Islet of Langerhans (tissue), 1 donor: ENCODE results near the gene ATP5PO.

Source experiments
- FAIRE-seq: peaks from one replicate; lab custom pipeline; 2011; peaks lifted over from hg19 to GRCh38; lab: Jason Lieb, UNC

The ATP5PO gene, protein sequence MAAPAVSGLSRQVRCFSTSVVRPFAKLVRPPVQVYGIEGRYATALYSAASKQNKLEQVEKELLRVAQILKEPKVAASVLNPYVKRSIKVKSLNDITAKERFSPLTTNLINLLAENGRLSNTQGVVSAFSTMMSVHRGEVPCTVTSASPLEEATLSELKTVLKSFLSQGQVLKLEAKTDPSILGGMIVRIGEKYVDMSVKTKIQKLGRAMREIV

DNA sequence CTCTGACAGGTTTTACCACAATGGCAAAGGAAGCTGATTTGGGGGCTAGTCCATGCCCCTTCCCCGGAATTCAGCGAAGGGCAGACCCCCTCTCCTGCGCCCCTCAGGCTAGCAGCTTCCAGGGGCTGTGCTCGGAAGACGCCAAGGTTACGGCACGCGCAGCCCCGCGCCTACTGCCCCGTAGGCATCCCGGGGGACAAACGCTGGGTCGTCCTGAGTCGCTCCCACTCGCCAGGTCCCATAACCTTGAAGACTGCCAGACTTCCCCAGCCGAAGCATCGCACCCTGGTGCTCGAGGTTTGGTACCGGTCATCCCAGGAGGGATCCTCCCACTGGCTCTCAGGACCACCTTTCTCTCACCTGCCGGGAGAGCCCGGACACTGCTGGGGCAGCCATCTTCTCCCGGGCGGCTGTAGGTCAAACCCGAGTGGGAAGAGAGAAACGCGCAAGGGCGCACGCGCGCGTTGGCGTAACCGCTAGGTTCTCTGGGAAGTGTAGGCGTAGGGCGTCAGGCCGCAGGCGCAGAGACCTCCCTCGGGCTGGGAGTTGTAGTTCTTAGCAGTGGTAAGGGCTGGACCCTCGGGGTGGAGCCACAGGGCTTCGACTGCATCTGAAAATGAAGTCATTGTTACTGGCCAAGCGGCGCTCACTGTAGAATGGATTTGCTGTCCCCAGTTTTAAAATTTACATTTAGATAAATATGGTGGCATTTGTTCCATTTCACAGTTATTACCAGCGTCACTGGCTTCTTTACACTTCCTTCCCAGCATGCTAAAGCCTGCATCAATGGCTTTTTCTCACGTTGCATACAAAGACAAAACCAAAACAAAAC, at the start of gene ATP5PO:
Gene ATP5PO, minus strand, starts transcription at position 437 of the 832 bp plus-strand sequence. Its CDS starts 41 bp downstream, at position 396.
- peak; percentile 21 for FAIRE-seq

GRCh38 chr21:33964706-33965325, 49.2 kb upstream of the ATP5PO start:
- FAIRE-seq: no peak

- FAIRE-seq: no peak
Observed at GRCh38 chr21:33963848-33964555, 48.4 kb upstream of the ATP5PO start.

DNA sequence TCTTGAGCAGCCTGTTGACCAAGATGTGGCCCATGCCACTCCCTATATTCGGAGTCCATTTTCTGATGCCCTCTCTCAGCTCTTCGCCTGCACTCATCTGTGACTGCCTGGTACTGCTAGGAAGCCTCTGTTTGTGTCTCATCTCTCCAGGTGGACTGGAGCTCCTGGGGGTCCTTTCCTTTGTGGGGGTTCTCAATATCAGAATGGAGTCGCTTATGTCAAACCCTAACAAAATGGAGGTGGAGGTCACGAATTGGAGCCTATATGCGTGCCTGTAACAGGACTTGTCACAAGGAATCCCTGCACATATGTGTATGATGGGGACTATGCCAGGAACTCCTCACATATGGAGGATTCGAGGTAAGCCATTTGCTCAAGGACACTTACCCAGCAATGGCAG, 46.7 kb upstream of the ATP5PO start:
- no peak for FAIRE-seq

GRCh38 chr21:33961061-33961460, 45.5 kb upstream of the ATP5PO start:
- no peak for FAIRE-seq

GRCh38 chr21:33959680-33960079, 44.1 kb upstream of the ATP5PO start:
- FAIRE-seq: no peak

- no peak for FAIRE-seq
Observed at GRCh38 chr21:33954395-33954794, 38.8 kb upstream of the ATP5PO start.

DNA sequence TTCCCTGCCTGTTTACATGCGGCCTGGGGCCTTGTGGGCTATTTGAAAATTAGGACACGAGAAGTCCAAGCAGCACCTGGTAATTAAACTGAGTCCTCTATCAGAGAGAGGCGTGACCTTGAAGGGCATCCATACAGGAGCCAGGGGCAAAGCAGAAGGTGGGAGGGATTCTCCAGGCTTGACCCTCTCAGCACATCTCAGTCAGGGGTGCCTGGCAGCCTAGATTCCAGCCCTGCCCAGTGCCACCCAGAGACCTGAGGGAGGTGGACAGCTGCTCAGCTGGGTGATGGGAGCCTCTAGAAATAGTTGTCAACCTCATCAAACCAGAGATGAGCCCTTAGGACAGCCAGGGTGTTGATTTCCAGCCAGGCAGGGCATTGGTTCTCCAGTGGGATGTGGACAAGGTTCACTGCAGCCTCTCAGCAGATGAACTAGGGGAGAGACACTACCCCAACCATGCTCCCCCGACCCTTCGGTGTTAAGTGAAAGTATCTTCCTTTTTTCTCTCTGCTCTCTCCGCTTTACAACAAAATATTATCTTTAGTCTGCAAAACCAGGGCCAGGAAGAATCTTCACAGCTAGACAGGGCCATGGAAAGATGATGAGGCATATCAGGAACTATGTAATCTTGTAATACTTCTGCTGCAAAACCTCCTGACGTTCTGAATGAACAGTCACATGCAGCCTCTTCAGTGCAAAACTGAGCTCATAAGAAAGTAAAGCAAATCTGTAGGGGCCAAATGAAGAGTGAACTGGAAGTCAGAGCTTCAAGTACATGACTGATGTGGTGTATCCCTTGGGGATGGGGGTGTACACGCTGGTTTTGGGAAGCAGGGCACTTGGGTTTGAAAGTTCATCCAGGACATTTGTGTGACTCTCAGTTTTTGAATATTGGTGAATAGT, 35.9 kb upstream of the ATP5PO start:
- no peak for FAIRE-seq

DNA sequence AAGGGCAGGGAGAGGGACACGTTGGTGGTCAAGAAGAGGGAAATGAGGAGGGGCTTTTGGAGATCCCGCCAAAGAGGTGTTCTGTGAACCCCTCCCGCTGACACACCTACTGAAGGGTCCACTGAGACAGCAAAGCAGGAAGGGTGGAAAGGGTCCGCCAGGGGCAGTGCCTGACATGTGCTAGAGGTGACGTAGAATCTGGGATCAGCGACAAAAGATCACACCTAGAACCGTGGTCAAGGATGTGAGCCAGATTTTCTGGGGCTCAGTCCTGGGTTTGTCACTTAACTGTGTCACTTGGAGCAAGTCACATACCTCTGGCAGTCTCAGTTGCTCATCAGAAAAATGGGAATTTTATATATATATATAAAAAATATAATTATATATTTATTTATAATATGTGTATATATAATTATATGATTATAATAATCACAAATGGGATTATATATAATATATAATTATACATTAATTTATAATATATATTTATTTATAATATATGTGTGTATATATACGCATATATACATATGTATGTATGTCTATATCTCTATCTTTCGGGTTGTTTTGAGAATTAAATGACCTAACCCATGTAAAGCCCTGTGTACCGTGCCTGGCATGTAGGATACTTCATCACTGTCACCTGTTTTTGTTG, 35.0 kb upstream of the ATP5PO start:
- no peak for FAIRE-seq

DNA sequence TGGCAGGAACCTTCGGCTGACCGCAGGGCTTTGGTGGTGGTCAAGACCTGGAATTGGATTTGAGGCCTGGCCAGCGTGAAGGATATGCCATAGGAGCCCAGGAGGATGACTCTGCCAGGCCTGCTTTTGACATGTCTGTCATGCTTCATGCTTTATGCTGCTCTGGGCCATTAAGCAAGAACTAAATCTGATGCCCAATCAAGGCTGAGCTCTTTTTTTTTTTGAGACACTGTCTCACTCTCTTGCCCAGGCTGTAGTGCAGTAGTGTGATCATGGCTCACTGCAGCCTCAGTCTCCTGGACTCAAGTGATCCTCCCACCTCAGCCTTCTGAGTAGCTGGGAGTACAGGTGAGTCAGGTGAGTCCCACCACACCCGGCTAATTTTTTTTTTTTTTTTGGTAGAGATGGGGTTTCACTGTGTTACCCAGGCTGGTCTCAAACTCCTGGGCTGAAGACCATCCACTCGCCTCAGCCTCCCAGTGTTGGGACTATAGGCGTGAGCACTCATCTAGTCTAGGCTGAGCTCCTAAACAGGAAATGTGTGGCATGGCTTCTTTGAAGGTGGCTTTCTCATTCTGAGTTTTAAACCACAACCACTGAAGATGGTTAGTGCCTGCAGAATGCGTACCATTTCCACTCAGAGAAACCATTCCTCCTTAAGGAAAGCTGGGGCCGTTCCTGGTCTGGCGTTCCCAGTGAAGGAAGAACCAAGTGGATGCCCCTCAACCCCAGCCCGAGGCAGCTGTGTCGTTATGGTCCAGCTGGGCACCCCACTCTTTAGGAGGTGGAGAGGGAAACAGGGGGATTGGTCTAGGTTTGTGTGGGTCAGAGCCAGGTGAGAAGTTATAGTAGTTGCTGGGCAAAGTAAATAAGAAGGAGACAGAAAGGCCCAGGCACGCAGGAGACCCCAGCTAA, 34.2 kb upstream of the ATP5PO start:
- no peak for FAIRE-seq

DNA sequence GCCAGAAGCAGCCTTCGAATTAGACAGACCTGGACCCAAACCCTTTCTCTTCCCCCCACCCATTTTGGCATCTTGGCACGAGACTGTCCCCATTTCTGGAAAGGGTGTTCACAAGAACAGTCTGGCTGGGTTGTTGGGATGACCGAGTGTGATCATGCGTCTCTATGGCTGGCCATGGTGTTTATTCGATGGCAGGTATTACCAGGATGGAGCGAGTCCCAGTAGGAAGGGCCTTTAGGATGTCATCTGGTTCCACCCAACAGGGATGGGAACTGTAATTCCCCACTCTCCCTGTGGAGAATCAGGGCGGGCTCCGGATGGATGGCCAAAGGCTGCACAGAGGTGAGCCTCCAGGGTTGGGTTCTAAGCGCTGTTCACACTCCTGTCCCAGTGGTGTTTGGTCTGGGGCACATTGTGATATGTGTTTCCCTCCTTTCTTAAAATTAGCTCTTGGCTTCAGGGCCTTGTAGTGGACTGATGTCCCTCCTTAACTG, 33.4 kb upstream of the ATP5PO start:
- FAIRE-seq: no peak

DNA sequence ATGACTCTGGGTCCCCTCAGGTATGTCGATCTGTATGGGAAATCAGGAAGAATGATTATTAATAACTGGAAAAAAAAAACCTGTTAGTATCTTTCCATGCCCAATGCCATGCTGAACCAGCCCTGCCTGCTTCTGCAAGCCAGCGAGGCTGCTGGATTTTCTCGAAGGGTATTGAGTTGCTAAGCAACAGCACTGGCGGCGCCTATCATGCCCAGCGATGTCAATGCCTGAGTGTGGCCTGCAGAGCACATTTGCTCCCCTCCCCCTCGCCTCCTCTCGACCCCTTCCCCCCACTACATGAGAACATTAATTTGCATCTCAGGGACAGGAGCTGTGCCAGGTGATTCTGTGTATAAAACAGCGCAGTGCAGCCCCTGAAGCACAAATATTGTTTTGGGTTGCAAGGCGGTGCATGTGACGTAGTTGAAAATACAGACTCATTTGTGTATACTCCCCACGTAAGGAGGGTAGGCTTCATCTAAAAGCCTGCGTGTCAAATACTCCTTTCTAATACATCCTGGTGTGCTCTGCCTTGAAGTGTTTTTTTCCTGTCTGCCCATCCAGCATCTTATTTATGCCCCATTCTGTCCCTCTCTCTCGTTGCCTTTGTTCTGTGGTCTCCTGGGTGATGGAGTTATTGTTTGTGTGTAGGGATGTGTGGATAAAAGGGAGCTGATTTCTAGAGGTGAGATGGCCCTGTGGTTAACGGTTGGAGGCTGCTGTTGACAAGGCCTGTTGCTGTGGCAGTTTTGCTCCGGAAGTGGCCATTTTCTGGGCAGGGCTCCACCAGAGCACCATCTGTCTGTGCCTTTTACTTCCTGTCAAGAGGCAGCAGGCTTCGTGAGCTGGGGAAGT, 32.7 kb upstream of the ATP5PO start:
- FAIRE-seq: no peak

GRCh38 chr21:33947451-33948095, 32.0 kb upstream of the ATP5PO start:
- FAIRE-seq: no peak

GRCh38 chr21:33945652-33946270, 30.2 kb upstream of the ATP5PO start:
- FAIRE-seq: no peak

DNA sequence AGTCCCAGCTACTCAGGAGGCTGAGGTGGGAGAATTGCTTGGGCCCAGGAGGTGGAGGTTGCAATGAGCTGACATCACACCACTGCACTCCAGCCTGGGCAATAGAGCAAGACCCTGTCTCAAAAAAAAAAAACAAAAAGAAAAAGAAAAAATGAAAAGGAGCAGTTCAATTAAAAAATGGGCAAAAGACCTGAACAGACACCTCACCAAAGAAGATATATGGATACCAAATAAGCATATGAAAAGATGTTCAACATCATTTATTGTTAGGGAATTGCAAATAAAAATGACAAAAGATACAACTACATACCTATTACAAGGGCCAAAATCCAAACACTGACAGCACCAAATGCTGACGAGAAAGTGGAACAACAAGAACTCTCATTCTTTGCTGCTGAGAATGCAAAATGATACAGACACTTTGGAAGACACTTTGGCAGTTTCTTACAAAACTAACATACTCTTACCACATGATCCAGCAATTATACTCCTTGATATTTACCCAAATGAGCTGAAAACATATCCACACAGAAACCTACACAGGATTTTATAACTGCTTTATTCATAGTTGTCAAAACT, 28.7 kb upstream of the ATP5PO start:
- FAIRE-seq: no peak

GRCh38 chr21:33943293-33943692, 27.7 kb upstream of the ATP5PO start:
- FAIRE-seq: no peak

GRCh38 chr21:33942426-33942825, 26.8 kb upstream of the ATP5PO start:
- FAIRE-seq: no peak

- FAIRE-seq: no peak
Observed at GRCh38 chr21:33940881-33941245, 25.3 kb upstream of the ATP5PO start.
